ENCODE measurements around the gene IFRD2.
A peak's percentile ranks its signal among the peaks of the same experiment; 100 is the strongest.
"Not testable (repeated sequence)": the region's sequence is repeated elsewhere in the genome, so short reads cannot be mapped to it uniquely, and the experiment has no call there.

Gene IFRD2

GRCh38 chr3:50262778-50263177 is 29.5 kb downstream of the IFRD2 start:
- peak in 1 of 42 donors; percentile 14 for DNase-seq
- intact Hi-C loops (cut with DNase I): no loop called here

GRCh38 chr3:50262200-50262599 is 30.0 kb downstream of the IFRD2 start:
- intact Hi-C loops (cut with DNase I): not testable (repeated sequence)

GRCh38 chr3:50261505-50261904 is 30.7 kb downstream of the IFRD2 start:
- intact Hi-C loops (cut with DNase I): no loop called here
- peak in 2 of 42 donors; percentile 16 to 30 for DNase-seq

More at GRCh38 chr3:50262200-50262599, 30.0 kb downstream of the IFRD2 start:
- not testable (repeated sequence) for DNase-seq

- DNase-seq: peak in 2 of 42 donors; percentile 43 to 49
Measured at GRCh38 chr3:50260942-50261441, 31.2 kb downstream of the IFRD2 start.

GRCh38 chr3:50260027-50260941 is 31.9 kb downstream of the IFRD2 start:
- peak; percentile 84 to 98 (median 94) for DNase-seq
- intact Hi-C loops (cut with DNase I): no loop called here

More at GRCh38 chr3:50260942-50261441, 31.2 kb downstream of the IFRD2 start:
- intact Hi-C loops (cut with DNase I): no loop called here

- intact Hi-C loops (cut with DNase I): no loop called here
- DNase-seq: no peak
Measured at GRCh38 chr3:50259432-50260026, 32.7 kb downstream of the IFRD2 start.

- peak in 3 of 42 donors; percentile 18 to 49 (median 35) for DNase-seq
- intact Hi-C loops (cut with DNase I): no loop called here
Measured at GRCh38 chr3:50258979-50259378, 33.2 kb downstream of the IFRD2 start.

- DNase-seq: peak in 3 of 42 donors; percentile 21 to 48 (median 38)
- intact Hi-C loops (cut with DNase I): no loop called here
Measured at GRCh38 chr3:50258029-50258680, 34.1 kb downstream of the IFRD2 start.

- peak in 8 of 42 donors; percentile 45 to 84 (median 64) for DNase-seq
- intact Hi-C loops (cut with DNase I): no loop called here
Measured at GRCh38 chr3:50256978-50257890, 35.0 kb downstream of the IFRD2 start.

GRCh38 chr3:50255251-50255615 is 37.0 kb downstream of the IFRD2 start:
- DNase-seq: no peak
- intact Hi-C loops (cut with DNase I): no loop called here

- DNase-seq: peak in 2 of 42 donors; percentile 33 to 43
- intact Hi-C loops (cut with DNase I): no loop called here
Measured at GRCh38 chr3:50254577-50255250, 37.5 kb downstream of the IFRD2 start.

GRCh38 chr3:50251220-50251619 is 41.0 kb downstream of the IFRD2 start:
- peak in 18 of 42 donors; percentile 27 to 85 (median 62) for DNase-seq
- intact Hi-C loops (cut with DNase I): no loop called here

- DNase-seq: peak in 1 of 42 donors; percentile 2
- intact Hi-C loops (cut with DNase I): no loop called here
Measured at GRCh38 chr3:50250514-50250913, 41.7 kb downstream of the IFRD2 start.

GRCh38 chr3:50249457-50249856 is 42.8 kb downstream of the IFRD2 start:
- intact Hi-C loops (cut with DNase I): no loop called here

GRCh38 chr3:50248387-50248786 is 43.8 kb downstream of the IFRD2 start:
- intact Hi-C loops (cut with DNase I): no loop called here
- DNase-seq: no peak

More at GRCh38 chr3:50249457-50249856, 42.8 kb downstream of the IFRD2 start:
- no peak for DNase-seq

- no peak for DNase-seq
- intact Hi-C loops (cut with DNase I): no loop called here
Measured at GRCh38 chr3:50246517-50246954, 45.7 kb downstream of the IFRD2 start.

- DNase-seq: peak; percentile 82 to 97 (median 92)
- intact Hi-C loops (cut with DNase I): no loop called here
Measured at GRCh38 chr3:50245831-50246516, 46.3 kb downstream of the IFRD2 start.
